GM12801 (cell line): ENCODE data around the gene FAM24B.

ENCODE experiments used
- TF ChIP-seq, protein P1 (sequence below): IDR thresholded peaks from one replicate; pipeline ENCODE4 v1.5.1; 2011; ENCODE audit warnings: control low read depth; ENCODE audit not compliant: insufficient read length; ENCODE audit errors: extremely low read depth

FAM24B gene

DNA sequence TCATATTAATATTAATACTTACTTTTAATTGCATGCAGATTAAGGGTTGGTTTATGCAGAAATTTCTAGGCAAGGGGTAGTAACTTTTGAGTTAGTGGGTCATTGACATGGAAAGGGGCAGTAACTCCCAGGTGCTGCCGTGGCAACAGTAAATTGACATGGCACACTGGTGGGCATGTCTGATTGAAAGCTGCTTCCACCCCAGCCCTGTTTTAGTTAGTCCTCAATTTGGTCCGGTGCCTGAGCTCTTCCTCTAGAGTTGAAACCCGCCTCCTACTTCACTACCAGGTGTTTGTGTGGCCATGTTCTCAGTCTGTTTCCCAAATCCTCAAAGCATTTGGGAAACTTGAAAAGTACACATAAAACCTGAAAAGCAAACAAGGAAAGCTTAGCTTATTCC is 52.1 kb downstream of the FAM24B start:
- TF ChIP-seq, protein P1, sequence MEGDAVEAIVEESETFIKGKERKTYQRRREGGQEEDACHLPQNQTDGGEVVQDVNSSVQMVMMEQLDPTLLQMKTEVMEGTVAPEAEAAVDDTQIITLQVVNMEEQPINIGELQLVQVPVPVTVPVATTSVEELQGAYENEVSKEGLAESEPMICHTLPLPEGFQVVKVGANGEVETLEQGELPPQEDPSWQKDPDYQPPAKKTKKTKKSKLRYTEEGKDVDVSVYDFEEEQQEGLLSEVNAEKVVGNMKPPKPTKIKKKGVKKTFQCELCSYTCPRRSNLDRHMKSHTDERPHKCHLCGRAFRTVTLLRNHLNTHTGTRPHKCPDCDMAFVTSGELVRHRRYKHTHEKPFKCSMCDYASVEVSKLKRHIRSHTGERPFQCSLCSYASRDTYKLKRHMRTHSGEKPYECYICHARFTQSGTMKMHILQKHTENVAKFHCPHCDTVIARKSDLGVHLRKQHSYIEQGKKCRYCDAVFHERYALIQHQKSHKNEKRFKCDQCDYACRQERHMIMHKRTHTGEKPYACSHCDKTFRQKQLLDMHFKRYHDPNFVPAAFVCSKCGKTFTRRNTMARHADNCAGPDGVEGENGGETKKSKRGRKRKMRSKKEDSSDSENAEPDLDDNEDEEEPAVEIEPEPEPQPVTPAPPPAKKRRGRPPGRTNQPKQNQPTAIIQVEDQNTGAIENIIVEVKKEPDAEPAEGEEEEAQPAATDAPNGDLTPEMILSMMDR = no peak

DNA sequence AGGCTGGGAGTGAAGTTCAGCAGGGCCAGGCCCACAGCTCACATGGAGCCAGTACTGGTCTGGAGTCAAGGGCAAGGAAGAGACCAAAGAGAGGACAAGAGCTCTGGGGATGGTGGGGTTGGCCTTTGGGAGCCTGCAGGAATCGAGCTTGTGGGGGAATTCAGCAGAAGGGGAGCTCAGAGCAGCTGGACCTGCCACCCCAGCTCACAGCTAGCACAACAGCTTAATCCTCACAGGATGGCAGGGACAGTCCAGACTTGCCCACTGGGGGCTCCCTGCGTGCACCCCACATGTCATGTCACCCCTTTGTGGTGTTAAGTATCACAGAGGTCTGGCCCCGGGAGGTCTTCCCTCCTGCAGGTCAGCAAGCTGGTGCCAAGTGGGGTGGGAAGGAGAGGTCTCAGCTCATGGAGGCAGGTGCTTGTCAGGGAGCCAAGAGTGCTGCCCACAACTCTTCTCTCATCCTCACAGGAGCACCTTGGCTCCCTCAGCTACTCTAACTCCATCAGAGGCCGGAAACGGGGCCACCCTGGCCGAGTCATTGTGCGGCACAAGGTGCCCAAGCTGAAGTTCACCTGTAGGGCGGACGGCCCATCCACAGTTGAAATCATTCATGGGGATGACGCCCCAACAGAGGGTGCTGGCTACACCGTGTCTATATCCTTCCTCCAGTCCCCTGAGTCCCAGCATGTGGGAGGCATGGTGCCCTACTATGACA is 56.2 kb downstream of the FAM24B start:
- TF ChIP-seq, protein P1 = no peak

DNA sequence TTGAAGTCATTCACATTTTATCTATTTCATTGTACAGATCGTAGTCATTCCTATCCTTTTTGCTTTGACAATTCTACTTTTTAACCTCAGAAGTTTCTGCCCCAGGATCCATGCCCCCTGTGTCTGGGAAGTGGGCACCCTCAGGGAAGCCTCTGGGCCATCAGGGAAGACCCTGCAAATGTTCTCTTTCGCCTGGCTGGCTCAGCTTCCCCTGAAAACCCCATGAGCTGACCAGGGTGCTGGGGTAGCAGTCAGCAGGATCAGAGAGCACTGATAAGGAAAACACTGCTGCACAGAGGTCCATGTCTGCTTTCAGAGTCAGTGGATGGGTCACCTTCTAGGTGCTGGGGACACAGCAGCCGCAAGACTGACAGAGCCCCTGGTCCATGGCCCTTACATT is 57.6 kb downstream of the FAM24B start:
- TF ChIP-seq, protein P1 = no peak

DNA sequence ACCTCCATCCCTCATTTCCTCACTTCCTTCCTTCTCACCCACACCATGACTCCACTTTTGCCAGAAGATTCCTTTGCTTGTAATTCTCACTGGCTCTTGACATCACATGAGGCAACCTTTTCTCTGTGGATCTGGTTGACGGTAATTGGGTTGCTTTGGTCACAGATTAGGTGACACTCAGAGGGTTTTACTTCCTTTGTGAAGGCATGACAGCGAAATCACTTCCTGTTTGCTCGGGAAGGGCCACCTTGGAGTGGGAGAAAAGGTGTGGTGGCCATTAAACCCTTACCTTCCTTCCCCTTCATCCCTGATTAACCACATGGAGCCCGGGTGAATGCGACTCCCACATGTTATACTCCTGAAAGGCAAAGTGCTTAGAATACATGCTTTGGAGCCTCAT is 63.9 kb downstream of the FAM24B start:
- TF ChIP-seq, protein P1 = no peak

DNA sequence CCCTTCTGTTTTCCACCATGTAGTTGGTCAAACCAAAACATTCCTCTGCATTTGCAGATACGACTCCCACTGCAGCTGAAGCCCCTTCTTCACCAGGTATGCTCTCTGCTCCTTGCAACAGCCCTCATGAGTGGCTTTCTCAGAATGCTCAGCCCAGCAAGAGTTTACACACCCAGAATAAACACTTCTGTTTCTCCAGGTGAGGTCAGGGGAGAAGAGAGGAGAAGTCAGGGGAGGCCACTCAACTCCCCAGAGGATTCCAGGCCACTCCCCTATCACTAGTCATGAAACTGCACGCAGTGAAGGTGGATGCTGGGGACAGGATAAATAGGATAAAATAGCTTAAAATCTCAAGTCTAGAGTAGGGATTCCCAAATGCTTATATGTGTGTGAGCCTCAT is 64.9 kb downstream of the FAM24B start:
- TF ChIP-seq, protein P1 = no peak

DNA sequence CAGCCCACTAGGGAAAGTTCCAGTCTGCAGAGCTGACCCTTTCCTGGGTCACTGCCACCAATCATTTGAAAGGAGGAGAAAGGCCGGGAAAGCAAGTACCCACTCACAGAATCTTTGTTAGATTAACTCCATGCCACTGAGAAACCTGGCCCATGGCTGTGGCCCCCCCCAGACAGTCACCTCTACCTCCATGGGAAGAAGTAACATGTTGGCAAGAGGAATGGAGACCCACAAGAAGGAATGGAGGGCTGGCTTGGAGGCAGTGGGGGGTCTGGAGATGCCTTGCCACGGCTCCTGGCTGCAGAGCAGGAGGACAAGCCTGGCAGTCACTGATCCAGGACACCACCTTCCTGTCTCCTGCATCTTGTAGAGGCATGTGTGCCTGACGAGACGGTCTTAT is 66.6 kb downstream of the FAM24B start:
- TF ChIP-seq, protein P1 = no peak

DNA sequence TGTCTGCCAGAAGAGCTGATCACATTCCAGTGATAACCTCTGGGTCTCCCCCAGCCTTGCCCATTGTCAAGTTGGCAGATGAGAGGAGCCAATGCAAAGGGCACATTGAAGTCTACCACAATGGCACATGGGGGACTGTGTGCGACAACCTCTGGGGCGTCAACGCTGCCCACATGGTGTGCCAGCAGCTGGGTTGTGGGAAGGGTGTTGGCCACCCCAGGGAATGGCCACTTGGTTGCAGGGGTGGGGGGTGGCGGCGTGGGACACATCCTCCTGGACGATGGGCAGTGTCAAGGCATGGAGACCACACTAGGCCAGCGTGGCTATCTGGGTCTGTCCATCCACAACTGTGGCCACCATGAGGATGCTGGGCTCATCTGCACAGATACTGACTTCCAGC is 77.1 kb downstream of the FAM24B start:
- TF ChIP-seq, protein P1 = no peak
